Adrenal gland (tissue), 5 donors: ENCODE measurements around the gene HCFC1.

Experiments used
- CTCF ChIP-seq, 6 experiments: fragments of 450-650 bp in 4 of 6; fragments of 200-600 bp in 2 of 6; sonication (generic) in 1 of 6; IDR thresholded peaks; 1 replicate in 5 of 6; 2 replicates in 1 of 6; pipeline versions ENCODE4 v1.5.1 to v1.8.0; 2016 to 2021; ENCODE audit warnings: antibody characterized with exemption in 6 of 6, mild to moderate bottlenecking in 2 of 6, moderate library complexity in 1 of 6
- POLR2A ChIP-seq, 2 donors: fragments of 450-650 bp; IDR thresholded peaks; one replicate each; pipeline ENCODE4 v1.6.1; 2017; ENCODE audit warnings: antibody characterized with exemption in 2 of 2, mild to moderate bottlenecking in 2 of 2, moderate library complexity in 1 of 2
- donor health status: DM: no; HTN: no; CAD: no.

- TF ChIP-seq CTCF (IDR thresholded peaks at IDR 0.05): no peak
- TF ChIP-seq POLR2A (IDR thresholded peaks at IDR 0.05): no peak
These were observed 32.7 kb upstream of the HCFC1 start for GRCh38 chrX:154004315-154004714.
